Esophagus muscularis mucosa (tissue), 4 donors: Measurements from ENCODE around the gene GLE1. TPM values are rescaled to one million over a fixed set of nuclear protein-coding genes. Genes with fewer than 3 reads are reported as not detected.
"Not testable (repeated sequence)": the region's sequence is repeated elsewhere in the genome, so short reads cannot be mapped to it uniquely, and the experiment has no call there.

Experiments used
- DNase-seq: peaks from one replicate; pipeline ENCODE4 v3.0.0-alpha.2; 2017; ENCODE audit errors: extremely low spot score
- H3K27ac ChIP-seq, 4 donors: fragments of 200-600 bp; sonication (generic); replicated peaks in 1 of 4; 1 replicate in 3 of 4; 2 replicates in 1 of 4; pipeline ENCODE4 v1.5.1; 2016 to 2019; ENCODE audit warnings: mild to moderate bottlenecking in 1 of 4
- H3K27me3 ChIP-seq, 4 donors: fragments of 200-600 bp; sonication (generic); one replicate each; pipeline versions ENCODE4 v1.5.1 to v1.6.0; 2016 to 2019
- H3K36me3 ChIP-seq, 4 donors: fragments of 200-600 bp; sonication (generic); one replicate each; pipeline ENCODE4 v1.5.1; 2016 to 2019
- H3K4me1 ChIP-seq, 4 donors: fragments of 200-600 bp; sonication (generic); one replicate each; pipeline ENCODE4 v1.5.1; 2016 to 2019
- H3K4me3 ChIP-seq, 4 donors: fragments of 200-600 bp; sonication (generic); 1 replicate in 2 of 4; 2 replicates in 2 of 4; pipeline ENCODE4 v1.5.1; 2016 to 2019; ENCODE audit warnings: mild to moderate bottlenecking in 4 of 4, moderate library complexity in 1 of 4
- H3K9me3 ChIP-seq, 4 donors: fragments of 200-600 bp; sonication (generic); 1 replicate in 3 of 4; 2 replicates in 1 of 4; pipeline ENCODE4 v1.5.1; 2016 to 2019
- EP300 ChIP-seq: sonication (generic); formaldehyde crosslinking; IDR thresholded peaks from one replicate; pipeline ENCODE4 v1.6.1; 2017; ENCODE audit warnings: antibody characterized with exemption
- POLR2A ChIP-seq: fragments of 450-650 bp; IDR thresholded peaks from one replicate; pipeline ENCODE4 v1.6.1; 2017; ENCODE audit warnings: antibody characterized with exemption, moderate library complexity, mild to moderate bottlenecking, low read depth
- POLR2AphosphoS5 ChIP-seq, 2 donors: sonication (generic); formaldehyde crosslinking; IDR thresholded peaks; one replicate each; pipeline ENCODE4 v1.6.1; 2017; ENCODE audit warnings: antibody characterized with exemption in 2 of 2
- WGBS: methylation state at CpG from one replicate; pipeline ENCODE4 v1.1.5; 2018; 5-methylcytosine and 5-hydroxymethylcytosine counted together
- intact Hi-C: fragments of 100-400 bp; cut with DNase I; formaldehyde crosslinking; loops from one replicate; pipeline ENCODE4 v1.15.1; 2023
- total RNA-seq, 4 donors: library from RNA; depleted of rRNA; stranded (reverse); fragments of >200 nt; gene quantifications; one replicate each; pipeline versions ENCODE4 v1.1.0 to v1.2.1, GENCODE V29; 2016
- TF ChIP-seq, protein P1 (sequence below), 3 experiments: fragments of 200-600 bp in 2 of 3; fragments of 450-650 bp in 1 of 3; sonication (generic) in 2 of 3; IDR thresholded peaks; one replicate each; pipeline ENCODE4 v1.5.1; 2017 to 2019; ENCODE audit warnings: antibody characterized with exemption in 3 of 3, mild to moderate bottlenecking in 2 of 3, moderate library complexity in 1 of 3

GLE1 gene
- total RNA-seq, 4 donors from 2014 or later: 18.3 to 27.8 (median 20.5) TPM

DNA sequence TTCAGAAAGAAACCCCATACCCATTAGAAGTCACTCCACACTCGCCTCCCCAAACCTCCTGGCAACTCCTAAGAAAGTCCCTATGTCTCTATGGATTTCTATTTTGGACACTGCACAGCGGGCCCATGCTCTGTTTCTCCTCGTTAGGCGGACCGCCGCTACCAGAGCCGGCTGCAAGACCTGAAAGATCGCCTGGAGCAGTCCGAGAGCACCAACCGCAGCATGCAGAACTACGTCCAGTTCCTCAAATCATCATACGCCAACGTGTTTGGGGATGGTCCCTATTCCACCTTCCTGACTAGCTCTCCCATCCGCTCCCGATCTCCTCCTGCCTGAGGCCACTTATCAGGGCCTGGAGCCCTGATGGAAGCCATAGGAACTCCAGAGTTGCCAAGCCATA lies 4.6 kb upstream of the GLE1 start:
- WGBS: 92% methylated on average over 15 of the region's 15 CpGs
- no peak overlapping the region for H3K4me3 ChIP-seq
- no peak for DNase-seq
- no peaks in the 10 kb centered on the region for H3K9me3 ChIP-seq
- TF ChIP-seq EP300 (no peak), POLR2A (no peak), POLR2AphosphoS5 (IDR thresholded peaks at IDR 0.05) (no peak)
- TF ChIP-seq, protein P1, sequence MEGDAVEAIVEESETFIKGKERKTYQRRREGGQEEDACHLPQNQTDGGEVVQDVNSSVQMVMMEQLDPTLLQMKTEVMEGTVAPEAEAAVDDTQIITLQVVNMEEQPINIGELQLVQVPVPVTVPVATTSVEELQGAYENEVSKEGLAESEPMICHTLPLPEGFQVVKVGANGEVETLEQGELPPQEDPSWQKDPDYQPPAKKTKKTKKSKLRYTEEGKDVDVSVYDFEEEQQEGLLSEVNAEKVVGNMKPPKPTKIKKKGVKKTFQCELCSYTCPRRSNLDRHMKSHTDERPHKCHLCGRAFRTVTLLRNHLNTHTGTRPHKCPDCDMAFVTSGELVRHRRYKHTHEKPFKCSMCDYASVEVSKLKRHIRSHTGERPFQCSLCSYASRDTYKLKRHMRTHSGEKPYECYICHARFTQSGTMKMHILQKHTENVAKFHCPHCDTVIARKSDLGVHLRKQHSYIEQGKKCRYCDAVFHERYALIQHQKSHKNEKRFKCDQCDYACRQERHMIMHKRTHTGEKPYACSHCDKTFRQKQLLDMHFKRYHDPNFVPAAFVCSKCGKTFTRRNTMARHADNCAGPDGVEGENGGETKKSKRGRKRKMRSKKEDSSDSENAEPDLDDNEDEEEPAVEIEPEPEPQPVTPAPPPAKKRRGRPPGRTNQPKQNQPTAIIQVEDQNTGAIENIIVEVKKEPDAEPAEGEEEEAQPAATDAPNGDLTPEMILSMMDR (IDR thresholded peaks at IDR 0.05): no peak
- no peaks in the 10 kb centered on the region for H3K27me3 ChIP-seq
- H3K36me3 ChIP-seq: peaks cover 5 to 66% (median 60%) of the 10 kb centered on the region in 4 donors
- H3K4me1 ChIP-seq: peaks cover 7 to 13% (median 11%) of the 10 kb centered on the region in 4 donors
- intact Hi-C loops: no loop called here
- H3K27ac ChIP-seq: no peak overlapping the region

DNA sequence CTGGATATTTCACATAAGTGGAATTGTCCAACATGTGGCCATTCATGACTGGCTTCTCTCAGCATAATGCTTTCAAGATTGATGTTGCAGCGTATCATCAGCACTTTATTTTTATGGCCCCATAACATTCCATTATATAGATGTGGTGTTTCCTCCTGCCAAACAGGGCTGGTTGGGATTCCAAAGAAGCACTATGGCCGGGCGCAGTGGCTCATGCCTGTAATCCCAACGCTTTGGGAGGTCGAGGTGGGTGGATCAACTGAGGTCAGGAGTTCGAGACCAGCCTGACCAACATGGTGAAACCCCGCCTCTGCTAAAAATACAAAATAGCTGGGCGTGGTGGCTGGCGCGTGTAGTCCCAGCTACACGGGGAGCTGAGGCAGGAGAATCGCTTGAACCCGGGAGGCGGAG lies 1.1 kb upstream of the GLE1 start:
- H3K36me3 ChIP-seq: peaks cover 0 to 38% (median 31%) of the 10 kb centered on the region in 4 donors
- H3K27me3 ChIP-seq, DNase-seq, H3K9me3 ChIP-seq, intact Hi-C loops: not testable (repeated sequence)
- H3K4me3 ChIP-seq: peak overlapping the region in 3 of 4 donors; percentile 73 to 79 (median 79)
- 59% methylated on average over 12 of the region's 14 CpGs for WGBS
- peaks cover 20 to 26% (median 23%) of the 10 kb centered on the region in 4 donors for H3K4me1 ChIP-seq
- H3K27ac ChIP-seq: peak overlapping the region in 2 of 4 donors; percentile 83 to 91

DNA sequence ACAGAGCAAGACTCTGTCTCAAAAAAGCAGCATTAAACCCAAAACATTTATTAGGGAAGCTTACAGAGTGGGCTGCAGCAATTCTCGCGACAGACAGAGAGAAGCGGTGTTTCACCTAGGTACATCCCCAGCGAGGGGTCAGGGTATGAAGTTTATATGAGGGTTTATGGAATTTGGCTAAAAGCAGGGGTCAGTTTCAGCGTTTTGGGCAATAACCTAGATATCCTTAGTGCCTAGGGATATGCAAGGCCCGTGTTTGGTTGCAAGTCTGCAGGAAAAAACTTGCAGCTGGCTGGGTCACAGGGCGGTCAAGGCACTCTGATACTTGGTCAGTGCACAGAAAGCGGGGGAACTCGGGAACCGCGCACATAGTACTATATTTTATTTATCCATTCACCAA lies 649 bp upstream of the GLE1 start:
- H3K27me3 ChIP-seq: no peaks in the 10 kb centered on the region
- TF ChIP-seq POLR2A (no peak), EP300 (no peak), POLR2AphosphoS5 (IDR thresholded peaks at IDR 0.05) (no peak)
- TF ChIP-seq, protein P1 (IDR thresholded peaks at IDR 0.05): no peak
- no peak for DNase-seq
- H3K36me3 ChIP-seq: peaks cover 2 to 35% (median 28%) of the 10 kb centered on the region in 4 donors
- H3K27ac ChIP-seq: peak overlapping the region; percentile 83 to 91 (median 84)
- intact Hi-C loops: no loop called here
- peak overlapping the region; percentile 73 to 88 (median 79) for H3K4me3 ChIP-seq
- H3K4me1 ChIP-seq: peaks cover 20 to 26% (median 23%) of the 10 kb centered on the region in 4 donors
- no peaks in the 10 kb centered on the region for H3K9me3 ChIP-seq
- WGBS: 15% methylated on average over 11 of the region's 11 CpGs

DNA sequence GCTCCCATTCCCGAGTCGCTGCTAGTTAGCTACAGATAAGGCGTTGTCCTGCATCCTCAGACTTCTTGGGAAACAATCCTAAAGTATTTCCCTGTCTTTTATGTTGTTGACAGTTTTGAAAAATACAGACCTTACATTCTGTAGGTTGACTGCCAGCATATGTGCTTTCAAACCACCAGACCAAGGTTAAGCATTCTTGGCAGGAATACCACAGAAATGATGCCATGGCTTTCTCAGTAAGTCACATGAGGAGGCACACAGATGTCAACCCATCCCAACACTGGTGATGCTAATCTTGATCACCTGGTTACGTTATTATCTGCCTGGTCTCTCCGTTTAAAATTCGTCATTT lies 871 bp downstream of the GLE1 start:
- peaks cover 20 to 26% (median 23%) of the 10 kb centered on the region in 4 donors for H3K4me1 ChIP-seq
- intact Hi-C loops: no loop called here
- TF ChIP-seq EP300 (no peak), POLR2A (no peak), POLR2AphosphoS5 (IDR thresholded peaks at IDR 0.05) (no peak)
- TF ChIP-seq, protein P1 (IDR thresholded peaks at IDR 0.05): no peak
- H3K27me3 ChIP-seq: no peaks in the 10 kb centered on the region
- H3K4me3 ChIP-seq: peak overlapping the region; percentile 73 to 88 (median 79)
- 34% methylated on average over 6 of the region's 6 CpGs for WGBS
- H3K36me3 ChIP-seq: peaks cover 14 to 35% (median 28%) of the 10 kb centered on the region in 4 donors
- H3K27ac ChIP-seq: peak overlapping the region; percentile 83 to 91 (median 84)
- H3K9me3 ChIP-seq: no peaks in the 10 kb centered on the region
- no peak for DNase-seq

DNA sequence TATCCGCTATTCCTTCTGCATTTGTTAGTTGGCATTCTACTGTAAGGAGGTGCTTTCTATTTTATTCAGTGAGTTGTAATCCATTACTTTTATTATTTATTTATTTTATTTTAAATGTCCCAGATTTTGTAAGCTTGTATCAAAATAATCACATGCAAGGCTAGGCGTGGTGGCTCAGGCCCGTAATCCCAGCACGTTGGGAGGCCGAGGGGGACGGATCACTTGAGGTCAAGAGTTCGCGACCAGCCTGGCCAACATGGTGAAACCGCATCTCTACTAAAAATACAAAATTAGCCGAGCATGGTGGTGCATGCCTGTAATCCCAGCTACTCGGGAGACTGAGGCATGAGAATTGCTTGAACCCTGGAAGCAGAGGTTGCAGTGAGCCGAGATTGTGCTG lies 1.4 kb downstream of the GLE1 start:
- Histone ChIP-seq H3K36me3 (peaks cover 14 to 35% (median 29%) of the 10 kb centered on the region in 4 donors), H3K4me1 (peaks cover 20 to 26% (median 23%) of the 10 kb centered on the region in 4 donors), H3K4me3 (peak overlapping the region in 1 of 4 donors; percentile 73)
- H3K27ac ChIP-seq, intact Hi-C loops, DNase-seq, H3K27me3 ChIP-seq, H3K9me3 ChIP-seq: not testable (repeated sequence)
- WGBS: 83% methylated on average over 12 of the region's 12 CpGs

DNA sequence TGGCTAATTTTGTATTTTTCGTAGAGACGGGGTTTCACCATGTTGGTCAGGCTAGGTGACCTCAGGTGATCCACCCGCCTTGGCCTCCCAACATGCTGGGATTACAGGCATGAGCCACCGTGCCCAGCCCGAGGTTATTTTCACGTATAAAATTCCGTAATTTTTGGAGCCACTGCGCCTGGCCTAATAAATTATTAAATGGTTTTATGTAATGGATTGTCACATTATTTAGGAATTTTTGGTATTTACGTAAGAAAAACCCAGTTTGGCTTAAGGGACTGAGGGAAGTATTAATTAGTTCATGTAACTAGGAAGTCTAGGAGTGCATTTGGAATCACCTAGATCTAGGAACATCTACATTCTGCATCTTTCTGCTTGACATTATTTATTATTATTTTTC lies 8.3 kb downstream of the GLE1 start:
- no peaks in the 10 kb centered on the region for H3K27me3 ChIP-seq
- no peaks in the 10 kb centered on the region for H3K4me1 ChIP-seq
- no peak for DNase-seq
- TF ChIP-seq POLR2AphosphoS5 (IDR thresholded peaks at IDR 0.05): no peak
- no peak for TF ChIP-seq POLR2A
- TF ChIP-seq, protein P1 (IDR thresholded peaks at IDR 0.05): no peak
- no peak for TF ChIP-seq EP300
- peaks cover 36 to 88% (median 70%) of the 10 kb centered on the region in 4 donors for H3K36me3 ChIP-seq
- 93% methylated on average over 9 of the region's 9 CpGs for WGBS
- no peak overlapping the region for H3K27ac ChIP-seq
- intact Hi-C loops: no loop called here
- H3K9me3 ChIP-seq: no peaks in the 10 kb centered on the region
- H3K4me3 ChIP-seq: no peak overlapping the region
